ENCODE data around the gene ADAMTS17. TPM values are rescaled to one million over a fixed set of nuclear protein-coding genes. Genes with fewer than 3 reads are reported as not detected.

The ADAMTS17 gene
- total RNA-seq, 1 experiment from 2014 or later, result 7.7 TPM

- TF ChIP-seq CTCF (IDR thresholded peaks at IDR 0.05; ENCODE audit: unreplicated experiment), result no peak
- intact Hi-C loops (cut with micrococcal nuclease), result no loop called here
- H3K4me1 Mint-ChIP-seq (ENCODE audit: insufficient read depth, unreplicated experiment), result peaks cover 31% of the 10 kb centered on the region
- no peaks in the 10 kb centered on the region for H3K9me3 Mint-ChIP-seq (ENCODE audit: unreplicated experiment)
- POLR2A ChIA-PET, result interaction anchor here (0.5 to 2.2 kb wide), 4 partner anchors 12 to 227 kb away, joined by 3 to 7 read pairs (median 4); no protein-coding TSS in a partner anchor
- no peaks in the 10 kb centered on the region for H3K27me3 Mint-ChIP-seq (ENCODE audit: insufficient read depth, unreplicated experiment)
- CTCF ChIA-PET, result interaction anchor here (0.9 to 1.2 kb wide), 3 partner anchors 11 to 269 kb away, joined by 3 to 4 read pairs (median 3); no protein-coding TSS in a partner anchor
- H3K4me3 Mint-ChIP-seq (ENCODE audit: unreplicated experiment), result no peak overlapping the region
- no TSS peak for BruUV-seq (replicated peaks)
- H3K27ac Mint-ChIP-seq (ENCODE audit: low read depth, unreplicated experiment), result peak overlapping the region; percentile 84
- DNase-seq (ENCODE audit: unreplicated experiment), result no peak
- no peaks in the 10 kb centered on the region for H3K36me3 Mint-ChIP-seq (ENCODE audit: insufficient read depth, unreplicated experiment)
Measured at GRCh38 chr15:100112061-100112420, 229.7 kb downstream of the ADAMTS17 start.

- TSS peak; percentile 90 for BruUV-seq (replicated peaks)
- H3K36me3 Mint-ChIP-seq (ENCODE audit: insufficient read depth, unreplicated experiment), result no peaks in the 10 kb centered on the region
- POLR2A ChIA-PET, result interaction anchor here (0.5 to 2.2 kb wide), 6 partner anchors 12 to 227 kb away, joined by 3 to 7 read pairs (median 4); no protein-coding TSS in a partner anchor
- no peaks in the 10 kb centered on the region for H3K27me3 Mint-ChIP-seq (ENCODE audit: insufficient read depth, unreplicated experiment)
- H3K4me3 Mint-ChIP-seq (ENCODE audit: unreplicated experiment), result peak overlapping the region; percentile 26
- intact Hi-C loops (cut with micrococcal nuclease), result loop anchor here (2.0 kb wide), 1 partner anchor 183 kb away; no protein-coding TSS in a partner anchor
- peak; percentile 89 for DNase-seq (ENCODE audit: unreplicated experiment)
- TF ChIP-seq CTCF (IDR thresholded peaks at IDR 0.05; ENCODE audit: unreplicated experiment), result no peak
- H3K27ac Mint-ChIP-seq (ENCODE audit: low read depth, unreplicated experiment), result peak overlapping the region; percentile 84
- peaks cover 31% of the 10 kb centered on the region for H3K4me1 Mint-ChIP-seq (ENCODE audit: insufficient read depth, unreplicated experiment)
- H3K9me3 Mint-ChIP-seq (ENCODE audit: unreplicated experiment), result no peaks in the 10 kb centered on the region
- CTCF ChIA-PET, result interaction anchor here (0.6 to 1.4 kb wide), 6 partner anchors 11 to 176 kb away, joined by 3 to 4 read pairs (median 3); no protein-coding TSS in a partner anchor
Measured at GRCh38 chr15:100111125-100112060, 230.4 kb downstream of the ADAMTS17 start.

DNA sequence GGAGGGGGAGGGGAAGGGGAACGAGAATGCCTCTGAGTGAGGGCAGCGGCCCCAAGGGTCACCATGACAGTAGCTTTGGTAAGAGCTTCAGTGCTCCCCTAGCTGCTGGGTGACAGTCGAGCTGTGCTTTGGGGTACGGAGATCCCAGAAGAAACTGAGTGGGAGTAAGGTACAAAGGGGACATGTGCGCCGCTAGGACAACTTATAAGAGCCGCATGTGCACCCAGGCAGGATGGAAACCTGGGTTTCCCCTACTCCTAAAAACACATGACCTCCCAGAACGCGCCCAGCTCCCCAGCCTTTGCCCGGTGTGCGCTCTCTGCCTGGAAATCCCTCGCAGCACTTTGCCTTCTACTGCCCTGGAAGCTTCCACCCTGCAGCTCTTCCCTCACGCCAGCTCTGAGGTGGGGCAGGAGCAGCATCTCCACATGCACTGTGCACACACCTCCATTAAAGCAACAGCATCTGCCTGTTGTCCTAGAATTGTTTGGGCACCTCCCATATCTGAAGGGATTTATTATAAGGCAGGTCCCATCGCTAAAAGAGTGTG, 232.2 kb downstream of the ADAMTS17 start:
- H3K36me3 Mint-ChIP-seq (ENCODE audit: insufficient read depth, unreplicated experiment), result no peaks in the 10 kb centered on the region
- no peak overlapping the region for H3K4me3 Mint-ChIP-seq (ENCODE audit: unreplicated experiment)
- H3K27me3 Mint-ChIP-seq (ENCODE audit: insufficient read depth, unreplicated experiment), result no peaks in the 10 kb centered on the region
- POLR2A ChIA-PET, result interaction anchor here (0.6 kb wide), 1 partner anchor 16 kb away, joined by 3 read pairs; no protein-coding TSS in a partner anchor
- peak overlapping the region; percentile 12 for H3K27ac Mint-ChIP-seq (ENCODE audit: low read depth, unreplicated experiment)
- no TSS peak for BruUV-seq (replicated peaks)
- CTCF ChIA-PET, result interaction anchor here (0.6 to 1.1 kb wide), 4 partner anchors 32 to 426 kb away, joined by 4 to 6 read pairs (median 5); no protein-coding TSS in a partner anchor
- intact Hi-C loops (cut with micrococcal nuclease), result loop anchor here (2.0 kb wide), 1 partner anchor 181 kb away; no protein-coding TSS in a partner anchor
- no peak for DNase-seq (ENCODE audit: unreplicated experiment)
- no peak for TF ChIP-seq CTCF (IDR thresholded peaks at IDR 0.05; ENCODE audit: unreplicated experiment)
- H3K9me3 Mint-ChIP-seq (ENCODE audit: unreplicated experiment), result no peaks in the 10 kb centered on the region
- peaks cover 20% of the 10 kb centered on the region for H3K4me1 Mint-ChIP-seq (ENCODE audit: insufficient read depth, unreplicated experiment)

- H3K27ac Mint-ChIP-seq (ENCODE audit: low read depth, unreplicated experiment), result peak overlapping the region; percentile 12
- TF ChIP-seq CTCF (IDR thresholded peaks at IDR 0.05; ENCODE audit: unreplicated experiment), result no peak
- peaks cover 20% of the 10 kb centered on the region for H3K4me1 Mint-ChIP-seq (ENCODE audit: insufficient read depth, unreplicated experiment)
- ChIA-PET POLR2A (interaction anchor here (0.6 kb wide), 1 partner anchor 15 kb away, joined by 3 read pairs; no protein-coding TSS in a partner anchor), CTCF (no interaction called here)
- no peaks in the 10 kb centered on the region for H3K36me3 Mint-ChIP-seq (ENCODE audit: insufficient read depth, unreplicated experiment)
- no peaks in the 10 kb centered on the region for H3K27me3 Mint-ChIP-seq (ENCODE audit: insufficient read depth, unreplicated experiment)
- no peaks in the 10 kb centered on the region for H3K9me3 Mint-ChIP-seq (ENCODE audit: unreplicated experiment)
- no peak for DNase-seq (ENCODE audit: unreplicated experiment)
- no TSS peak for BruUV-seq (replicated peaks)
- intact Hi-C loops (cut with micrococcal nuclease), result no loop called here
- H3K4me3 Mint-ChIP-seq (ENCODE audit: unreplicated experiment), result no peak overlapping the region
Measured at GRCh38 chr15:100108846-100109245, 232.9 kb downstream of the ADAMTS17 start.

Data from MCF 10A (cell line).